Progenitor cell of endocrine pancreas (in vitro differentiated cells): ENCODE results near the gene PSMD4. TPM values are rescaled to one million over a fixed set of nuclear protein-coding genes. Genes with fewer than 3 reads are reported as not detected.

Experiments used
- DNase-seq: peaks from one replicate; pipeline ENCODE4 v3.0.0; 2021; ENCODE audit warnings: low spot score; ENCODE audit not compliant: unreplicated experiment
- H3K27ac Mint-ChIP-seq: 2 replicates; pipeline ENCODE4 v1.8.0; 2021; ENCODE audit warnings: mild to moderate bottlenecking, moderate library complexity, mixed read lengths
- H3K27me3 Mint-ChIP-seq: 2 replicates; pipeline ENCODE4 v1.8.0; 2021; ENCODE audit warnings: mixed read lengths
- H3K36me3 Mint-ChIP-seq: 2 replicates; pipeline ENCODE4 v1.8.0; 2022; ENCODE audit warnings: mixed read lengths; ENCODE audit not compliant: insufficient read depth
- H3K4me1 Mint-ChIP-seq: 2 replicates; pipeline ENCODE4 v1.8.0; 2021; ENCODE audit warnings: low read depth, mixed read lengths
- H3K4me3 Mint-ChIP-seq: 2 replicates; pipeline ENCODE4 v1.8.0; 2021; ENCODE audit warnings: low read depth, mild to moderate bottlenecking, moderate library complexity, mixed read lengths
- H3K9me3 Mint-ChIP-seq: 2 replicates; pipeline ENCODE4 v1.8.0; 2021; ENCODE audit warnings: low read depth, mixed read lengths
- total RNA-seq: library from RNA; stranded (reverse); gene quantifications from 2 replicates; pipeline ENCODE4 v1.2.1, GENCODE V29; 2021
- TF ChIP-seq, protein P1 (sequence below): fragments of 200-600 bp; sonication (generic); IDR thresholded peaks from one replicate; pipeline ENCODE4 v1.5.0; 2021; ENCODE audit warnings: antibody characterized with exemption, mild to moderate bottlenecking; ENCODE audit not compliant: unreplicated experiment

Gene PSMD4
- total RNA-seq, 1 donor from 2014 or later, result 163 TPM

DNA sequence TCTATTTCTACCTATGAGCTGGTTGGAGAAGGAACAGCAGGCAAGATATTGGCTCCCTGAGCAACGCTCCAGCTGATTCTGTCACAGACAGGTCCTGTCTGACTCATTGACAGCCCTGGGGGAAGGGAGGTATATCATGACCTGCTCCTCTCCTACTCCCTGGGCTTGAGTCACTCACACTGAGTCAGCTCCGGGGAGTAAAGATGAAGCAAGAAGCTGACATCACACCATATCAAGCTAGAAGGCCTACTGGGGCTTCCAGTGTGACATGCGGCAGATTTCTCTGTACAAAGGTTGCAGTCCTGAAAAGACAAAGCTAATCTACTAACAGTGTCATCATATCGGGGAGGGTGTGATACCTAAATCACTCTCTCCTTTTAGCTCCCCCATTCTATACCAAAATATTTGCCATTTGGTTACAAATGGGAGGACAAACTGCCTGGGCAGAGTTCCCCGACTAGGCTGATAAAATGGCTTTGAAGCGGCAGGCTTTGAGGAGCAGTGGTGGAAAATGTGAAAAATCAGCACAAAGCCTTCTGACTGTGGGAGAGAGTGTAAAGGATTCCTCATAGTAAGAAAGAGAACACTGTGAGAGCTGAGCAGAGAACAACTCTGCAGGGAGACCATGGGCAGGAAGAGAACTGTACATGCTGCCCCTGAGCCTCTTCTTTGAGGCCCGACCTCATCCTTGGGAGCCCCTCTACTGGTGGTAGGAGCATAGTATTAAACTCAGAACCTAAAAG is 57.2 kb downstream of the PSMD4 start:
- peaks cover 9% of the 10 kb centered on the region for H3K36me3 Mint-ChIP-seq
- DNase-seq, result no peak
- peaks cover 3% of the 10 kb centered on the region for H3K4me1 Mint-ChIP-seq
- no peaks in the 10 kb centered on the region for H3K27me3 Mint-ChIP-seq
- H3K9me3 Mint-ChIP-seq, result no peaks in the 10 kb centered on the region
- peak overlapping the region; percentile 34 for H3K27ac Mint-ChIP-seq
- H3K4me3 Mint-ChIP-seq, result no peak overlapping the region
- TF ChIP-seq, protein P1, sequence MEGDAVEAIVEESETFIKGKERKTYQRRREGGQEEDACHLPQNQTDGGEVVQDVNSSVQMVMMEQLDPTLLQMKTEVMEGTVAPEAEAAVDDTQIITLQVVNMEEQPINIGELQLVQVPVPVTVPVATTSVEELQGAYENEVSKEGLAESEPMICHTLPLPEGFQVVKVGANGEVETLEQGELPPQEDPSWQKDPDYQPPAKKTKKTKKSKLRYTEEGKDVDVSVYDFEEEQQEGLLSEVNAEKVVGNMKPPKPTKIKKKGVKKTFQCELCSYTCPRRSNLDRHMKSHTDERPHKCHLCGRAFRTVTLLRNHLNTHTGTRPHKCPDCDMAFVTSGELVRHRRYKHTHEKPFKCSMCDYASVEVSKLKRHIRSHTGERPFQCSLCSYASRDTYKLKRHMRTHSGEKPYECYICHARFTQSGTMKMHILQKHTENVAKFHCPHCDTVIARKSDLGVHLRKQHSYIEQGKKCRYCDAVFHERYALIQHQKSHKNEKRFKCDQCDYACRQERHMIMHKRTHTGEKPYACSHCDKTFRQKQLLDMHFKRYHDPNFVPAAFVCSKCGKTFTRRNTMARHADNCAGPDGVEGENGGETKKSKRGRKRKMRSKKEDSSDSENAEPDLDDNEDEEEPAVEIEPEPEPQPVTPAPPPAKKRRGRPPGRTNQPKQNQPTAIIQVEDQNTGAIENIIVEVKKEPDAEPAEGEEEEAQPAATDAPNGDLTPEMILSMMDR, result no peak

DNA sequence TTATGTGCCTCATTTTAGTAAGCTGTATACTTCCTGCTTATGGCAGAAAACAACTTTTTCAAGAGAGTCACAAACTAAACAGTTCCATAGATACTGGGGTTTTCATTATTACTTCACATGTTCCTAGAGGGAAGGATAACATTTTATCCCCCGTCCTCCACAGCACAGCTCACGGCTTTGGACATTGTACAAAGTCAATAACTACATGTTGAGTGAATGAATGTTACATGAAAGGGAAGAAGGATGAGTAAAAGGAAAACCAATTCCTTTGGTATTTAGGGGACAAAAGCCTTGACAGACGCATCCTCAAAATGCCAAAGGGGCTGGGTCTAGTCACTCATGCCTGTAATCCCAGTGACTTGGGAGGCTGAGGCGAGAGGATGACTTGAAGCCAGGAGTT is 57.9 kb downstream of the PSMD4 start:
- TF ChIP-seq, protein P1, result no peak
- H3K9me3 Mint-ChIP-seq, result no peaks in the 10 kb centered on the region
- H3K27ac Mint-ChIP-seq, result no peak overlapping the region
- no peak overlapping the region for H3K4me3 Mint-ChIP-seq
- no peak for DNase-seq
- peaks cover 9% of the 10 kb centered on the region for H3K36me3 Mint-ChIP-seq
- peaks cover 3% of the 10 kb centered on the region for H3K4me1 Mint-ChIP-seq
- H3K27me3 Mint-ChIP-seq, result no peaks in the 10 kb centered on the region

DNA sequence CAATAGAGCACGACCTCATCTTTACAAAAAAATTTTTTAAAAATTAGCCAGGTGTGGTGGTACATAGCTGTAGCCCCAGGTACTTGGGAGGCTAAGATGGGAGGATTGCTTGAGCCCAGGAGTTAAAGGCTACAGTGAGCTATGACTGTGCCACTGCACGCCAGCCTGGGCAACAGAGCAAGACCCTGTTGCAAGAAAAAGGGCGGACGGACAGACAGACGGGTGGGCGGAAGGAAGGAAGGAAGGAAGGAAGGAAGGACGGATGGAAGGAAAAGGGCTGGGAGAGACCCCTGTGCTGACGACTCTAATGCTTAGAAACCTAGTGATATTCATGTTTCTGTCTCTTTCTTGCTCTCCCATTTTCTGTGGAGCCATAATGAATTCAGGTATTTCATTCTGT is 58.3 kb downstream of the PSMD4 start:
- Mint-ChIP-seq H3K27ac (no peak overlapping the region), H3K36me3 (peaks cover 9% of the 10 kb centered on the region), H3K27me3 (no peaks in the 10 kb centered on the region), H3K4me3 (no peak overlapping the region), H3K4me1 (peaks cover 3% of the 10 kb centered on the region), H3K9me3 (no peaks in the 10 kb centered on the region)
- DNase-seq, result no peak
- TF ChIP-seq, protein P1, result no peak

DNA sequence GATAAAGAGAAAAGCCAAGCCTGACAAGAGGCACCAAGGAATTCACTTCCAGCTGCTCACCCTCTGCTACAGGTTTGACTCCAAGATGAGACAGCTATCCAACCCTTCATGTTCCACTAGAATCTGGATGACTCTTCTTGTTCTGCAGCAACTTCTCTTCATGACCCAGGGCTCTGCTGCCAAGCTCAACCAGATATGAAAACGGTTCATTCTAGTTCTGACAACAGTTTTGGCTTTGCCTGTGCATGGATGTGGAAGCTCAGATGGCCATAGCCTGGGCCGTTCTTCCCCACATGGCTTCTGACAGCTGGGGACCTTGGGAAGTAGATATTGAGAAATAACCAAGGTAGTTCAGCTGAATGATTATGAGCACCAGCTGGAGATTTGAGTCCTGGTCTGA is 59.0 kb downstream of the PSMD4 start:
- no peak for DNase-seq
- Mint-ChIP-seq H3K36me3 (peaks cover 6% of the 10 kb centered on the region), H3K4me1 (peaks cover 3% of the 10 kb centered on the region), H3K4me3 (no peak overlapping the region), H3K27me3 (no peaks in the 10 kb centered on the region), H3K9me3 (no peaks in the 10 kb centered on the region), H3K27ac (no peak overlapping the region)
- TF ChIP-seq, protein P1, result no peak

DNA sequence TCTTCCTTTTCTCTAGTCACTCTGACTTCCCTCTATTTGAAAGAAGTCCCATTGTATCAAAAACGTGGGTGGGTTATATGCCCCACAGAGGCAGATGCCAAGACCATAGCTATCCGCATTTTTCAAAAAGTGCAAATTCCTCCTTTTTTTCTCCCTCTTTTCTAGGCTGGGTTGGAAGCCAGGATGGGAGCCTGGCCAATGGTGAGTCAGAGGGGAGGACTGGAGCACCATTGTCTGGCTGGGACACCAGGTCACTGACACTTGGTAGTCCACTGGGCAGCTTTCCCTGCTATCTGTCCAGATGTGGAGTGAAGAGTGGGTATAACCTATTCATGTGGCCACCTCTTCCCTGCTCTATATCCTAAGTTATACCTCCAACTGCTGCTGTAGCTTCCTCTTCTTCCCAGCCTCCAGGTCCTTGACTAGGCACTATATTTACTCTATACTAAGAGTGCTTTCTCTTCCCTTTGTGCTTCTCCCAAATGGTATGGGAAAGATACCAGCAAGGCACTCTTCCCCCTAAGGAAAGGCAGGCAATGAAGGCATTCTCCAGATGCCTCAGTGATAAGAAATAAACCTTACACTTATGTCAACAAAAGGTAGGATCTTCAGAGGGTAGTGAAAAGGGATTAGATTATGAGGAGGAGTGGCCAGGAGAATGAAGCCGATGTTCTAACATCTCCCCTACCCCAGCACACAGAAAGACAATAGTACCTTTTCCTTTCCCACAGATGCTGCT is 59.8 kb downstream of the PSMD4 start:
- DNase-seq, result no peak
- H3K4me3 Mint-ChIP-seq, result no peak overlapping the region
- no peaks in the 10 kb centered on the region for H3K27me3 Mint-ChIP-seq
- no peaks in the 10 kb centered on the region for H3K9me3 Mint-ChIP-seq
- TF ChIP-seq, protein P1, result no peak
- H3K27ac Mint-ChIP-seq, result no peak overlapping the region
- peaks cover 6% of the 10 kb centered on the region for H3K36me3 Mint-ChIP-seq
- peaks cover 3% of the 10 kb centered on the region for H3K4me1 Mint-ChIP-seq
